GM23248 (cell line): ENCODE results near the gene PTS. TPM values are rescaled to one million over a fixed set of nuclear protein-coding genes. Genes with fewer than 3 reads are reported as not detected.

ENCODE experiments used
- DNase-seq: peaks from one replicate; pipeline ENCODE4 v3.0.0-alpha.2; 2015
- H2AFZ ChIP-seq: fragments of 200-600 bp; sonication (generic); 2 replicates; pipeline ENCODE4 v1.6.1; 2016; ENCODE audit warnings: antibody characterized with exemption
- H3F3A ChIP-seq: fragments of 200-600 bp; sonication (generic); 2 replicates; pipeline ENCODE4 v1.6.1; 2016; ENCODE audit warnings: mild to moderate bottlenecking, antibody characterized with exemption, mixed run types; ENCODE audit not compliant: insufficient read depth
- H3K27ac ChIP-seq: fragments of 200-600 bp; sonication (generic); 2 replicates; pipeline ENCODE4 v1.5.1; 2016; ENCODE audit warnings: mild to moderate bottlenecking
- H3K27me3 ChIP-seq: fragments of 200-600 bp; sonication (generic); replicated peaks from 2 replicates; pipeline ENCODE4 v1.6.1; 2016; ENCODE audit warnings: mild to moderate bottlenecking; ENCODE audit not compliant: insufficient read depth
- H3K36me3 ChIP-seq: fragments of 200-600 bp; sonication (generic); 2 replicates; pipeline ENCODE4 v1.6.1; 2016; ENCODE audit warnings: low read depth, mild to moderate bottlenecking
- H3K4me1 ChIP-seq: fragments of 200-600 bp; sonication (generic); 2 replicates; pipeline ENCODE4 v1.6.1; 2016; ENCODE audit warnings: mild to moderate bottlenecking; ENCODE audit not compliant: insufficient read depth
- H3K4me2 ChIP-seq: fragments of 200-600 bp; sonication (generic); one replicate; pipeline ENCODE4 v1.6.1; 2016; ENCODE audit warnings: mild to moderate bottlenecking; ENCODE audit not compliant: unreplicated experiment
- H3K4me3 ChIP-seq: fragments of 200-600 bp; sonication (generic); 2 replicates; pipeline ENCODE4 v1.5.1; 2016; ENCODE audit warnings: mild to moderate bottlenecking
- H3K79me2 ChIP-seq: fragments of 200-600 bp; sonication (generic); 2 replicates; pipeline ENCODE4 v1.6.1; 2016; ENCODE audit warnings: mild to moderate bottlenecking; ENCODE audit not compliant: insufficient read depth
- H3K9ac ChIP-seq: fragments of 200-600 bp; sonication (generic); 2 replicates; pipeline ENCODE4 v1.6.1; 2016; ENCODE audit warnings: mild to moderate bottlenecking
- H3K9me2 ChIP-seq: fragments of 200-600 bp; sonication (generic); 2 replicates; pipeline ENCODE4 v1.6.1; 2016; ENCODE audit warnings: mixed run types, mild to moderate bottlenecking, moderate library complexity; ENCODE audit not compliant: insufficient read depth
- H3K9me3 ChIP-seq: fragments of 200-600 bp; sonication (generic); one replicate; pipeline ENCODE4 v1.6.1; 2017; ENCODE audit warnings: low read depth
- H4K20me1 ChIP-seq: fragments of 200-600 bp; sonication (generic); 2 replicates; pipeline ENCODE4 v1.6.0; 2016; ENCODE audit not compliant: insufficient read depth
- EZH2 ChIP-seq: fragments of 200-600 bp; sonication (generic); IDR thresholded peaks from 2 replicates; pipeline ENCODE4 v1.6.1; 2018; ENCODE audit warnings: antibody characterized with exemption, mild to moderate bottlenecking; ENCODE audit not compliant: insufficient read depth, poor library complexity, severe bottlenecking
- EZH2phosphoT487 ChIP-seq: fragments of 200-600 bp; sonication (generic); IDR thresholded peaks from 2 replicates; pipeline ENCODE4 v1.6.1; 2018; ENCODE audit warnings: antibody characterized with exemption, moderate library complexity, mild to moderate bottlenecking, low read depth; ENCODE audit not compliant: insufficient read depth
- WGBS, 2 experiments: methylation state at CpG; one replicate each; pipeline ENCODE4 v1.1.6; 2015 to 2017; ENCODE audit warnings: low lambda C conversion rate in 2 of 2, low coverage in 1 of 2; ENCODE audit errors: missing lambda C conversion rate in 2 of 2; 5-methylcytosine and 5-hydroxymethylcytosine counted together
- in situ Hi-C: fragments of 300-500 bp; cut with MboI; formaldehyde crosslinking; loops from 2 replicates; pipeline ENCODE4 v1.15.0; 2020
- polyA plus RNA-seq: library from polyadenylated mRNA; unstranded; fragments of >200 nt; fragmentation: Nextera tagmentation; extraction: Ambion mirVana; gene quantifications from 2 replicates; pipeline ENCODE4 v1.2.1, GENCODE V29; 2016
- total RNA-seq: library from RNA; depleted of rRNA; stranded (reverse); fragments of >200 nt; shearing (Covaris generic); gene quantifications from 2 replicates; pipeline ENCODE4 v1.2.3, GENCODE V29; 2014; rRNA removed

PTS gene
- 33.9 and 36.5 TPM in 2 replicates for total RNA-seq
- polyA plus RNA-seq, result 100 and 108 TPM in 2 replicates

DNA sequence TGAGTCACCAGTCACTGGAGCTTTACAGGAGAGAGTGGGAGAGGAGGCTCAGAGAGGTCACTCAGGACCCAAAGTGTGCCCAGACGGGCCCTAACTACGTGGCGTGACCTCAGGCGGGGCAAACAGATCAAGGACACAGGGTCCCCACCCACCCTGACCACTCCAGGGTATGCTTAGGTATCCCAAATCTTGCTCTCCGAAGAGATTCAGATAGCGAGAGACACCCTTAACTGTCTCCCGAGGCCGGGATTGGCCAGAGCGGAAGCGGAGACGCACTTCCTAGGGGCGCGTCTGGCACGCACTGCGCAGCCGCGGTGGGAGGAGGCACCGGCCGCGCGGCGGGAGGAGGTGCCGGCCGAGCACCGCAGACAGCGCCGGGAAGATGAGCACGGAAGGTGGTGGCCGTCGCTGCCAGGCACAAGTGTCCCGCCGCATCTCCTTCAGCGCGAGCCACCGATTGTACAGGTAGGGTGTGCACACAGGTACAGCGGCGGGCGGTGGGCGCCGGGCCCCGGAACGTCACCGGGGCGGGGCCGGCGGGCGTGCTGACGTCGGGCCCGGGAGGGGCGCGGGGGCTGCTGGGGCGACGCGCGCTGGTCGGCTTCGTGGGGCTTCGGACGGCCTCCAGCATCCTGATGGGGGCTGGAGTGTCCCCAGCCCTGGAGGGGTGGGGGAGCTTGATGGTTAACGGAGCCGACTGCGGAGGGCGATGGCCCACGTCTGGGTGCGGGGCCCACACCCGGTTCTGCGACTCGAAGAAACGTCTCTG, at the start of gene PTS:
Gene PTS (plus strand): TSS at position 367 of the 769 bp plus-strand sequence. CDS start 16 bp downstream, at position 383.
- TF ChIP-seq EZH2phosphoT487 (no peak), EZH2 (no peak)
- WGBS, 2 experiments, result 0 to 1% methylated on average over 50 to 63 of the region's 70 CpGs

GRCh38 chr11:112177589-112177988, 48.6 kb upstream of the PTS start:
- H3F3A ChIP-seq, result peaks cover 8% of the 10 kb centered on the region; the same call in 1 of the 2 replicates
- H2AFZ ChIP-seq, result no peak overlapping the region
- H3K9me2 ChIP-seq, result no peaks in the 10 kb centered on the region
- no peak overlapping the region for H3K9ac ChIP-seq
- TF ChIP-seq EZH2phosphoT487 (no peak), EZH2 (no peak)
- no peak for DNase-seq
- no peaks in the 10 kb centered on the region for H3K27me3 ChIP-seq
- H3K9me3 ChIP-seq, result no peaks in the 10 kb centered on the region
- H3K36me3 ChIP-seq, result no peaks in the 10 kb centered on the region
- H3K4me1 ChIP-seq, result peaks cover 17% of the 10 kb centered on the region
- no peak overlapping the region for H3K4me3 ChIP-seq
- 93 to 96% methylated on average over 4 of the region's 4 CpGs for WGBS, 2 experiments
- no peak overlapping the region for H3K27ac ChIP-seq
- H3K4me2 ChIP-seq, result no peak overlapping the region
- H4K20me1 ChIP-seq, result no peaks in the 10 kb centered on the region
- in situ Hi-C loops, result no loop called here
- no peaks in the 10 kb centered on the region for H3K79me2 ChIP-seq

More for the DNA sequence above, at the start of gene PTS:
- Histone ChIP-seq H3K9me3 (no peaks in the 10 kb centered on the region), H3K9me2 (no peaks in the 10 kb centered on the region), H3K79me2 (peaks cover 39% of the 10 kb centered on the region), H4K20me1 (no peaks in the 10 kb centered on the region), H3K27me3 (no peaks in the 10 kb centered on the region), H3K4me1 (peaks cover 32% of the 10 kb centered on the region), H3K9ac (peak within 1 kb of the TSS; percentile 93), H3F3A (peaks cover 24% of the 10 kb centered on the region), H3K4me2 (peak within 1 kb of the TSS; percentile 88), H3K4me3 (peak within 1 kb of the TSS; percentile 83), H2AFZ (peak within 1 kb of the TSS; percentile 94), H3K36me3 (peaks cover 8% of the 10 kb centered on the region; the same call in 1 of the 2 replicates), H3K27ac (peak within 1 kb of the TSS; percentile 98)
- in situ Hi-C loops, result no loop called here
- DNase-seq, result peak; percentile 97

DNA sequence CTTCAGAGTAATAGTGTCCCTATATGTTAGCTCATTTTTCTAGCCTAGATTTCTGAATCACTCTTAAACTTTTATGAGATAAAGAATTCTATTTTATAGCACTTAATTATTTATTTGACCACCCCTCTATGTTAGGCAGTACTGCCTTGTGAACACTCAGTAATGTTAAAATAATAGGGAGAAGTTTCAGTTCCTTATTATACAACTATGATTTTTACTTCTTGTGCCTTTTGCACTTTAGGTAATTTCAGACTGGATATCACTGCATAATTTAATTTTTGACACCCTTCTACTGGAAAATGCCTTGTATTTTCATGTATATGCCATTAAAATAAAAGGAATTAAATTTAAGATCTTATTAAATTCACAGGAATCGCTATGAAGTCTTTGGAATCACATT, 47.8 kb upstream of the PTS start:
- H2AFZ ChIP-seq, result no peak overlapping the region
- H3K9ac ChIP-seq, result no peak overlapping the region
- no peaks in the 10 kb centered on the region for H3K9me2 ChIP-seq
- H3K4me1 ChIP-seq, result peaks cover 9% of the 10 kb centered on the region
- no peak overlapping the region for H3K27ac ChIP-seq
- no peak overlapping the region for H3K4me3 ChIP-seq
- H3K27me3 ChIP-seq, result no peaks in the 10 kb centered on the region
- no peaks in the 10 kb centered on the region for H3K79me2 ChIP-seq
- in situ Hi-C loops, result no loop called here
- WGBS, 2 experiments, result 90 to 94% methylated on average over 1 of the region's 1 CpG
- H3K36me3 ChIP-seq, result no peaks in the 10 kb centered on the region
- H3K4me2 ChIP-seq, result no peak overlapping the region
- TF ChIP-seq EZH2phosphoT487, result no peak
- no peak for TF ChIP-seq EZH2
- H4K20me1 ChIP-seq, result no peaks in the 10 kb centered on the region
- H3F3A ChIP-seq, result 0 out of 2 replicates have a peak, but pooled peaks cover under 1% of the 10 kb centered on the region
- H3K9me3 ChIP-seq, result no peaks in the 10 kb centered on the region
- no peak for DNase-seq

- in situ Hi-C loops, result no loop called here
- no peaks in the 10 kb centered on the region for H3K9me2 ChIP-seq
- no peaks in the 10 kb centered on the region for H3K79me2 ChIP-seq
- no peak overlapping the region for H3K9ac ChIP-seq
- no peak overlapping the region for H3K4me3 ChIP-seq
- H3K4me1 ChIP-seq, result peaks cover 7% of the 10 kb centered on the region; the same call in 1 of the 2 replicates
- no peaks in the 10 kb centered on the region for H3K27me3 ChIP-seq
- no peak for TF ChIP-seq EZH2
- TF ChIP-seq EZH2phosphoT487, result no peak
- no peaks in the 10 kb centered on the region for H3K36me3 ChIP-seq
- WGBS, 2 experiments, result 64 to 68% methylated on average over 3 of the region's 3 CpGs
- no peak for DNase-seq
- H3K9me3 ChIP-seq, result no peaks in the 10 kb centered on the region
- no peaks in the 10 kb centered on the region for H3F3A ChIP-seq
- H3K4me2 ChIP-seq, result no peak overlapping the region
- H2AFZ ChIP-seq, result no peak overlapping the region
- no peak overlapping the region for H3K27ac ChIP-seq
- H4K20me1 ChIP-seq, result no peaks in the 10 kb centered on the region
Measured at GRCh38 chr11:112178936-112179335, 47.3 kb upstream of the PTS start.
